ENCODE results near the gene PTPRT. TPM values are rescaled to one million over a fixed set of nuclear protein-coding genes. Genes with fewer than 3 reads are reported as not detected.

Gene PTPRT
- total RNA-seq, 1 donor from 2014 or later, result 45.0 TPM

GRCh38 chr20:42379385-42379784 lies 810.3 kb downstream of the PTPRT start:
- no peak for DNase-seq (ENCODE audit: low spot score)

- DNase-seq (ENCODE audit: low spot score), result no peak
These were observed 810.9 kb downstream of the PTPRT start for GRCh38 chr20:42378826-42379225.

- no peak for DNase-seq (ENCODE audit: low spot score)
These were observed 813.6 kb downstream of the PTPRT start for GRCh38 chr20:42376131-42376530.

- no peak for DNase-seq (ENCODE audit: low spot score)
These were observed 816.7 kb downstream of the PTPRT start for GRCh38 chr20:42373049-42373448.

GRCh38 chr20:42370075-42370474 lies 819.6 kb downstream of the PTPRT start:
- no peak for DNase-seq (ENCODE audit: low spot score)

GRCh38 chr20:42368910-42369309 lies 820.8 kb downstream of the PTPRT start:
- DNase-seq (ENCODE audit: low spot score), result no peak

GRCh38 chr20:42366626-42367025 lies 823.1 kb downstream of the PTPRT start:
- no peak for DNase-seq (ENCODE audit: low spot score)

- DNase-seq (ENCODE audit: low spot score), result no peak
These were observed 825.3 kb downstream of the PTPRT start for GRCh38 chr20:42364446-42364845.

- DNase-seq (ENCODE audit: low spot score), result no peak
These were observed 828.2 kb downstream of the PTPRT start for GRCh38 chr20:42361402-42361970.

- DNase-seq (ENCODE audit: low spot score), result no peak
These were observed 829.1 kb downstream of the PTPRT start for GRCh38 chr20:42360621-42361020.

GRCh38 chr20:42359617-42360016 lies 830.1 kb downstream of the PTPRT start:
- no peak for DNase-seq (ENCODE audit: low spot score)

GRCh38 chr20:42352096-42352495 lies 837.6 kb downstream of the PTPRT start:
- no peak for DNase-seq (ENCODE audit: low spot score)

- DNase-seq (ENCODE audit: low spot score), result no peak
These were observed 839.2 kb downstream of the PTPRT start for GRCh38 chr20:42350521-42350920.

GRCh38 chr20:42346189-42347170 lies 843.2 kb downstream of the PTPRT start:
- DNase-seq (ENCODE audit: low spot score), result no peak

GRCh38 chr20:42341654-42342053 lies 848.1 kb downstream of the PTPRT start:
- DNase-seq (ENCODE audit: low spot score), result no peak

- no peak for DNase-seq (ENCODE audit: low spot score)
These were observed 849.3 kb downstream of the PTPRT start for GRCh38 chr20:42340368-42340767.

- DNase-seq (ENCODE audit: low spot score), result no peak
These were observed 851.2 kb downstream of the PTPRT start for GRCh38 chr20:42338294-42339201.

GRCh38 chr20:42336576-42336975 lies 853.1 kb downstream of the PTPRT start:
- DNase-seq (ENCODE audit: low spot score), result no peak

GRCh38 chr20:42319252-42320013 lies 870.3 kb downstream of the PTPRT start:
- DNase-seq (ENCODE audit: low spot score), result no peak

- no peak for DNase-seq (ENCODE audit: low spot score)
These were observed 876.0 kb downstream of the PTPRT start for GRCh38 chr20:42313704-42314103.

GRCh38 chr20:42309050-42309449 lies 880.7 kb downstream of the PTPRT start:
- DNase-seq (ENCODE audit: low spot score), result no peak

Measured in mucosa of gallbladder (tissue), 1 donor.